Measurements from ENCODE around the gene NVL. TPM values are rescaled to one million over a fixed set of nuclear protein-coding genes. Genes with fewer than 3 reads are reported as not detected.

Gene NVL
- total RNA-seq, 1 donor from 2014 or later = 14.9 TPM

DNA sequence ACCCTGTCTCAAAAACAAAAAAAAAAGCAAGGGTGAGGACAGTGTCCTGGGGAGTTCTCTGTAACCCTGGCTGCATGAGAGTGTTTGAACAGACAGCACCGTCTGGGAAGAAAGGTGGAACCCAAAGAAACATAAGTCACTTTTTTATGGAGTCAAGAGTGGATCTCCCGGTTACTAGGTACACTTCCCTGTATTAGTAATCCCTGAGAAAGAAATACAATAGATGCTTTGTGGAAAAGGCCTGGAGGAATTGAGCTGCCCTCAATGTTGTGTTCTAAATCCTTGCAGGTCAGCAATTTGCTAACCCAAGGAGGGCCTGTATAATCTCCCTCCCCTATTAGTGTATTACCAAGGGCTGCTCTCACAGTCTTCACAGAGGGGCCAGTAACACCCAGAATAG is 130.3 kb downstream of the NVL start:
- DNase-seq (ENCODE audit: low read depth) = no peak

- no peak for DNase-seq (ENCODE audit: low read depth)
These were observed 131.4 kb downstream of the NVL start for GRCh38 chr1:224198572-224198971.

- no peak for DNase-seq (ENCODE audit: low read depth)
These were observed 133.0 kb downstream of the NVL start for GRCh38 chr1:224196813-224197600.

DNA sequence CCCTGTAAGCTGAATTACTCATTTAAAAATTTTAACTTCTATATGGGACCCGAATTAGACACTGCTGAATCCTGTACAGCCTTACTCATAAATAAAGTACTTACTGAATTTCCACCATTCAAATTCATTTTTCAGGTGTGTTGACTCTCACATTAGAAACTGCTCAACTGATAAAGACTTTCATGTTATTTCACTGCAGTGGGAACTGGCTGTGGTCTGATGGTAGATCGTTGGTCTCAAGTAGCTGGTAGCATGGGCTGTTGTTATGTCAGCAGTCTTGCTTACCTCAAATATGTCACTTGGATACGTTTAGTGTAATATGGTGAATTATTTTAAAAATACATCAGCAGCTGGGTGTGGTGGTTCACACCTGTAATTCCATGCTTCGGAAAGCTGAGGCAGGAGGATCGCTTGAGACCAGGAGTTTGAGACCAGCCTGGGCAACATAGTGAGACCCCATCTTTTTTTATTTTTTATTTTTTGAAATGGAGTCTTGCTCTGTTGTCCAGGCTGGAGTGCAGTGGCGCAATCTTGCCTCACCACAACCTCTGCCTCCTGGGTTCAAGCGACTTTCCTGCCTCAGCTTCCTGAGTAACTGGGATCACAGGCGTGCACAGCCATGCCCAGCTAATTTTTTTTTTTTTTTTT is 136.5 kb downstream of the NVL start:
- DNase-seq (ENCODE audit: low read depth) = no peak

GRCh38 chr1:224192082-224192788 is 137.7 kb downstream of the NVL start:
- DNase-seq (ENCODE audit: low read depth) = no peak

GRCh38 chr1:224189561-224189960 is 140.4 kb downstream of the NVL start:
- no peak for DNase-seq (ENCODE audit: low read depth)

GRCh38 chr1:224188286-224188685 is 141.7 kb downstream of the NVL start:
- DNase-seq (ENCODE audit: low read depth) = no peak

DNA sequence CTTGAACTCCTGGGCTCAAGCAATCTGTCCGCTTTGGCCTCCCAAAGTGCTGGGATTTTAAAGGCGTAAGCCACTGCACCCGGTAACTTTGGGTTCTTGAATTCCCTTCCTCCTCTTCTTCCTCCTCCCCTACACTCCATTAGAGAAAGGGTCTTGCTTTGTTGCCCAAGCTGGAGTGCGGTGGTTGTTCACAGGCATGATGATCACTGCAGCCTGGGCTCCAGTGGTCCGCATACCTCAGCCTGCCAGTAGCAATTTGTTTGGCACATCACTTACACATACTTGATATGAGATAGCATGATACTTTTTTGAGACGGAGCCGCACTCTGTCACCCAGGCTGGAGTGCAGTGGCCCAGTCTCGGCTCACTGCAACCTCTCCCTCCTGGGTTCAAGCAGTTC is 144.8 kb downstream of the NVL start:
- no peak for DNase-seq (ENCODE audit: low read depth)

- peak; percentile 67 for DNase-seq (ENCODE audit: low read depth)
These were observed 146.2 kb downstream of the NVL start for GRCh38 chr1:224183591-224184312.

- peak; percentile 86 for DNase-seq (ENCODE audit: low read depth)
These were observed 146.9 kb downstream of the NVL start, which contains the start of gene DEGS1 for GRCh38 chr1:224182866-224183590. DEGS1 (plus strand) TSS chr1:224183240; CDS start chr1:224183337, 97 bp downstream.

GRCh38 chr1:224182057-224182865 is 147.7 kb downstream of the NVL start:
- no peak for DNase-seq (ENCODE audit: low read depth)

GRCh38 chr1:224181453-224181810 is 148.5 kb downstream of the NVL start:
- DNase-seq (ENCODE audit: low read depth) = no peak

DNA sequence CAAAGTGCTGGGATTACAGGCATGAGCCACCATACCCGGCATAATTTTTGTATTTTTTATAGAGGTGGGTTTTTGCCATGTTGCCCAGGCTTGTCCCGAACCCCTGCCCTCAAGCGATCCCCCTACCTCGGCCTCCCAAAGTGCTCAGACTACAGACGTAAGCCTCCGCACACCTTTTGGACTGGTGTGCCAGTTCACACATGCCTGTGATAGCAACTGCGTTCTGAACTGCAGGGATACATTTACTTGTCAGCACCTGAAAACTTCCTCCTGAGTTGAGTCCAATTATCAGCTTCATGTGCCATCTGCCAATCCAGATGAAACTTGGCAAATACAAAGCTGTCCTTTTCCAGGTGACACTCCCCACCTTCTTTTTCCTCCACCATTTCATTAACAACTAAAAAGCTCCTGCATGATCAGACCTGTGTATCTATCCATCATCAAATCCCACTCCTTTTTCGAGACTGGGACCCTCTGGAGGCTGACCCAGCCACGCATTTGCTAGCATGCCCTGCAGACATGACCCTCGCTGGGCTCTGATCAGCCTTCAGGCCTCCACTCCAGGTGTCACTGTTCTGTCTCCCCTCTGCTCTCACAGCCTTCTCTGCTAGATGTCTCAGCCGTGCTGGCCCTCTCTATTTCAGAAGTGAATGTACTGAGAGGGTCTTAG is 149.1 kb downstream of the NVL start:
- no peak for DNase-seq (ENCODE audit: low read depth)

DNA sequence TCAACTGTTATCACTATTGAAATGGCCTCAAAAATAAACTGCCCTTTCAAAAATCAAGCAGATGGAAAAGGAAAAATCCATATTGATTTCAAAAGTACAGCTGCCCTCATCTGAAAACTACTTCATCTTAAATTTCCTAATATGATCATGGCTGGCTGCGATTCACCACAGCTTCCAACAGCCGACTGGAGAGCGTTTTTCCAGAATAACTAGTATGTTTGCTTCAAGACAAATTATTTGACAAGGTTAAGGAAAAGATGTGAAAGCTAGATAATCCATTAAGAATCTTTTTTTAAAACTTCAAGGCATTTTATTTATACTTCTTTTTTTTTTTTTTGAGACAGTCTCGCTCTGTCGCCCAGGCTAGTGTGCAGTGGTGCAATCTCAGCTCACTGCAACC is 151.1 kb downstream of the NVL start:
- no peak for DNase-seq (ENCODE audit: low read depth)

DNA sequence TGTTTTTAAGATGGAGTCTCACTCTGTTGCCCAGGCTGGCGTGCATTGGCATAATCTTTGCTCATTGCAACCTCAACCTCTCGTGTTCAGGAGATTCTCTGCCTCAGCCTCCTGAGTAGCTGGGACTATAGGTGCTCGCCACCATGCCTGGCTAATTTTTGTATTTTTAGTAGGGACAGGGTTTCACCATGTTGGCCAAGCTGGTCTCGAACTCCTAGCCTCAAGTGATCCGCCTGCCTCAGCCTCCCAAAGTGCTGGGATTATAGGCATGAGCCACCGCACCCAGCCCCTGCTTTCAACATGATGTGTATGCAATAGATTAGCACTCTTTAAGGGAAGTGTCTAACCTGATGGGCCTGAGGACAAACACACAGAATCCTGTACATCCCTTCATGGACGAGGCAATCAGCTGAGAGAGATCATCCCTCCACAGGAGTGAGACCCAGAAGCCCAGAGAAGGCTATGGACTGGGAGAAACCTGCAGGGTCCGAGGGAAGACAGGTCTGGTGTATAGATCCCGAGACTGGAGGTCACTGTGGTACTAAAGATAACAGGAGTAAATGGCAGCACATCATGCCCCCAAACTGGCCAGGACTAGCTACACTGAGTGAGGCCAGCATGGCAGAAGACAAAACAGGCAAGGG is 152.5 kb downstream of the NVL start:
- DNase-seq (ENCODE audit: low read depth) = no peak

Data from myocyte (in vitro differentiated cells).